ENCODE measurements around the gene CDHR2.

CDHR2 gene

GRCh38 chr5:176644878-176645670 lies 95.9 kb downstream of the CDHR2 start:
- DNase-seq: no peak

Data from stimulated activated naive CD4-positive, alpha-beta T cell (primary cell).